Spinal cord (tissue), 10 donors: Measurements from ENCODE around the gene ROR1. TPM values are rescaled to one million over a fixed set of nuclear protein-coding genes. Genes with fewer than 3 reads are reported as not detected.

Source experiments
- DNase-seq, 6 donors: peaks; one replicate each; pipeline versions ENCODE4 v3.0.0 to v3.0.0-alpha.2; 2013 to 2015; ENCODE audit warnings: low spot score in 6 of 6, low read depth in 4 of 6
- H3K27ac ChIP-seq: one replicate; pipeline ENCODE4 v1.5.1; 2013; ENCODE audit warnings: low read depth, low read length, control low read depth
- H3K27me3 ChIP-seq: one replicate; pipeline ENCODE4 v1.6.1; 2013; ENCODE audit warnings: low read length; ENCODE audit not compliant: control insufficient read depth, insufficient read depth
- H3K36me3 ChIP-seq: one replicate; pipeline ENCODE4 v1.6.1; 2013; ENCODE audit warnings: low read length; ENCODE audit not compliant: control insufficient read depth, insufficient read depth
- H3K4me1 ChIP-seq: one replicate; pipeline ENCODE4 v1.6.1; 2013; ENCODE audit warnings: low read length; ENCODE audit not compliant: control insufficient read depth, insufficient read depth
- H3K4me3 ChIP-seq: one replicate; pipeline ENCODE4 v1.5.1; 2013; ENCODE audit warnings: low read depth, low read length, control low read depth
- H3K9me3 ChIP-seq: one replicate; pipeline ENCODE4 v1.6.1; 2013; ENCODE audit warnings: low read length; ENCODE audit not compliant: control insufficient read depth, insufficient read depth
- WGBS: methylation state at CpG from one replicate; pipeline ENCODE4 v1.1.5; 2013; ENCODE audit warnings: missing lambda C conversion rate; ENCODE audit not compliant: insufficient coverage; 5-methylcytosine and 5-hydroxymethylcytosine counted together
- polyA plus RNA-seq, 2 donors: library from polyadenylated mRNA; unstranded; fragments of 120-200 nt; gene quantifications; one replicate each; pipeline ENCODE4 v1.2.1, GENCODE V29; 2013; ENCODE audit not compliant: insufficient read length in 2 of 2
- total RNA-seq, 2 donors: library from RNA; depleted of rRNA in 1 of 2; stranded (reverse); fragments of 120-200 nt in 1 of 2; fragments of >200 nt in 1 of 2; gene quantifications; one replicate each; pipeline versions ENCODE4 v1.2.3 to v1.2.4, GENCODE V29; 2013 to 2014
- donor health status: healthy.

ROR1 gene
- total and polyA plus RNA-seq, 4 donors, result 4.0 to 16.5 (median 7.9) TPM

GRCh38 chr1:64074767-64075166 lies 300.9 kb downstream of the ROR1 start:
- no CpG with 5 or more reads among the region's 4 CpGs for WGBS

DNA sequence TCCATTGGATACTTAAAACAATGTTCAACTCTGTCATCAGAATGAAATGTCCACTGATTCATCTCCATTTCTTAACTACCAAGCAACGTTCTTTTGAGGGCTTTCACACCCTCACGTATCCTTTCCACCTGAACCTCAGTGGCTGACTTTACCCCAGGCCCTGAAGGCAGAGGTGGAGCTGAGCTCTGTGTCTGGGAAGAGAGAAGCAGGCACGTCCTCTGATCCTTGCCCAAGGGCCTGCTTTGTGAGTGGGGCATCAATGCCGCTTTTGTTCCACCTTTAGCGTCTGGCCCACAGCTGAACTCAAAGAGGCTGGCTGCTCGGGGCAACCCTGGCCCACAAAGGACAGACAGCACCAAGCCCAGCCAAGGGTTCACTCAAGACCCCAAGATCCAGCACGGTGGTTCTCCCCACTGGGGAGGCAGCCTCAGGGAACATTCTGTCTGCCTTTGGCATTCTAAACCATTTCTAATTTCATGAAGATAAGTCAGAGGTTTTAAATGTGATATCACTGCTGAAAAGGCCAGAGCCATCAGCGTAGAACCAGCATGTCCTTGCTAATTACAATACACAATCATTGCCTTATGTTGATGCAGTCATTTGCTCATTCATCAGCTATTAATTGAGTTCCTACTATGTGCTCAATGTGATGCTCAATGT lies 303.6 kb downstream of the ROR1 start:
- Histone ChIP-seq H3K36me3 (no peaks in the 10 kb centered on the region), H3K27ac (no peak overlapping the region), H3K4me3 (no peak overlapping the region), H3K9me3 (no peaks in the 10 kb centered on the region), H3K4me1 (peaks cover 5% of the 10 kb centered on the region), H3K27me3 (no peaks in the 10 kb centered on the region)
- peak in 2 of 6 donors; percentile 25 to 27 for DNase-seq
- WGBS, result 49% methylated on average over 4 of the region's 8 CpGs

More at GRCh38 chr1:64074767-64075166, 300.9 kb downstream of the ROR1 start:
- no peak overlapping the region for H3K4me3 ChIP-seq
- DNase-seq, result no peak
- peaks cover 5% of the 10 kb centered on the region for H3K4me1 ChIP-seq
- H3K27ac ChIP-seq, result no peak overlapping the region
- no peaks in the 10 kb centered on the region for H3K9me3 ChIP-seq
- no peaks in the 10 kb centered on the region for H3K27me3 ChIP-seq
- no peaks in the 10 kb centered on the region for H3K36me3 ChIP-seq

DNA sequence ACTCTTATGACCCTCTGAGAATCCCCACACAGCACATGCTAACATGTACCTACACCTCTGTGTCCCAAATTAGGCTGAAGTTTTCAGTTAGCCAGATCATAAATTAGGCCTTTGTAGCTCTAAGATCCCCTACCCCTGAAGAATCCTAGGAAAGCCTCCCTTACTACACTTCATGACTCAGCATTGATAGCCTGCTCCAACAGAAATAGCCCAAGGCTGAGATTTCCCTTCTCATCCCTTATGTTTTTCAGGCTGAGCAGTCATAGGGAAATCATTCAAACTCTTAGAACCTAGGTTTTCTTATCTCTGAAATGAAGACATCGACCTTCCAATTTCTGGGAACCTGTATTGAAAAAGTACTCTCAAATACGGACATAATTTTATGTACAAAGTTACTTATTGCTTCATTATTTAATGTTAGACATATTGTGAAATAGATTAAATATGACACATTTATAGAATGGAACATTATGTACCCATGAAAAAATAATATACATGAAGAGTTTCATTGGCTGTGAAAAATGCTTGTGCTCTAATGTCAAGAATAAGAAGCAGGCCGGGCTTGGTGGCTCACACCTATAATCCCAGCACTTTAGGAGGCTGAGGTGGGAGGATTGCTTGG lies 307.2 kb downstream of the ROR1 start:
- Histone ChIP-seq H3K36me3 (no peaks in the 10 kb centered on the region), H3K4me1 (peaks cover 5% of the 10 kb centered on the region)
- WGBS, result no CpG with 5 or more reads among the region's 3 CpGs

GRCh38 chr1:64082459-64082858 lies 308.6 kb downstream of the ROR1 start:
- Histone ChIP-seq H3K4me3 (no peak overlapping the region), H3K4me1 (peaks cover 1% of the 10 kb centered on the region), H3K9me3 (no peaks in the 10 kb centered on the region), H3K36me3 (no peaks in the 10 kb centered on the region), H3K27me3 (no peaks in the 10 kb centered on the region), H3K27ac (no peak overlapping the region)
- no peak for DNase-seq
- 79% methylated on average over 3 of the region's 3 CpGs for WGBS

More for the DNA sequence above, 307.2 kb downstream of the ROR1 start:
- Histone ChIP-seq H3K4me3 (no peak overlapping the region), H3K27ac (no peak overlapping the region), H3K27me3 (no peaks in the 10 kb centered on the region), H3K9me3 (no peaks in the 10 kb centered on the region)
- DNase-seq, result no peak

GRCh38 chr1:64084451-64084850 lies 310.6 kb downstream of the ROR1 start:
- Histone ChIP-seq H3K27me3 (no peaks in the 10 kb centered on the region), H3K4me3 (no peak overlapping the region), H3K36me3 (no peaks in the 10 kb centered on the region), H3K4me1 (no peaks in the 10 kb centered on the region), H3K9me3 (no peaks in the 10 kb centered on the region), H3K27ac (no peak overlapping the region)
- no CpG with 5 or more reads among the region's 2 CpGs for WGBS
- no peak for DNase-seq

DNA sequence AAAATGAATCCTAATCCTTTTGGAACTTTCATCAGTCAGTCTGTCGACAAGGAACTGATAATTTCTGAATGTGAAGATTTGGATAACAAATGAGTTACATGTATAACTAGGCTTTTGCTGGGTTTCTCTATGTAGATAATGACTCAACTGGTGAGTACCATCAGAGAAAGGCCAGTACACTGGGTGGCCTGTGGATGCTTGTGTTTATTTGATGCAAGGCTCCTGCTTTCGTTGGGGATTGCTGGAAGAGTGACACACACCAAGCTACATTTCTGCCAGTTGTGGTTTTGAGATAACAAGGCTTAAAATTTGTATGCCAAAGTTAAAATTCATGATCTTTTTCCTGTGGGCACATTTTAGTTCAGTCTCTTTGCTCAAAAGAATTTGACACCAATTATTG lies 314.0 kb downstream of the ROR1 start:
- Histone ChIP-seq H3K9me3 (no peaks in the 10 kb centered on the region), H3K4me3 (no peak overlapping the region), H3K4me1 (no peaks in the 10 kb centered on the region), H3K36me3 (no peaks in the 10 kb centered on the region), H3K27me3 (no peaks in the 10 kb centered on the region), H3K27ac (no peak overlapping the region)
- 100% methylated on average over 2 of the region's 2 CpGs for WGBS
- DNase-seq, result no peak

- Histone ChIP-seq H3K27ac (no peak overlapping the region), H3K4me1 (no peaks in the 10 kb centered on the region), H3K9me3 (no peaks in the 10 kb centered on the region), H3K4me3 (no peak overlapping the region), H3K36me3 (no peaks in the 10 kb centered on the region), H3K27me3 (no peaks in the 10 kb centered on the region)
- 100% methylated on average over 2 of the region's 3 CpGs for WGBS
- DNase-seq, result no peak
Observed at GRCh38 chr1:64090436-64090835, 316.6 kb downstream of the ROR1 start.

GRCh38 chr1:64092851-64093371 lies 319.1 kb downstream of the ROR1 start:
- DNase-seq, result no peak
- no peak overlapping the region for H3K27ac ChIP-seq
- H3K4me1 ChIP-seq, result no peaks in the 10 kb centered on the region
- H3K27me3 ChIP-seq, result no peaks in the 10 kb centered on the region
- WGBS, result no CpG with 5 or more reads among the region's 5 CpGs
- no peak overlapping the region for H3K4me3 ChIP-seq
- H3K9me3 ChIP-seq, result no peaks in the 10 kb centered on the region
- no peaks in the 10 kb centered on the region for H3K36me3 ChIP-seq

- H3K4me3 ChIP-seq, result no peak overlapping the region
- no peak overlapping the region for H3K27ac ChIP-seq
- no peaks in the 10 kb centered on the region for H3K4me1 ChIP-seq
- no peaks in the 10 kb centered on the region for H3K36me3 ChIP-seq
- H3K9me3 ChIP-seq, result no peaks in the 10 kb centered on the region
- H3K27me3 ChIP-seq, result no peaks in the 10 kb centered on the region
- DNase-seq, result no peak
Observed at GRCh38 chr1:64093941-64094340, 320.1 kb downstream of the ROR1 start.

DNA sequence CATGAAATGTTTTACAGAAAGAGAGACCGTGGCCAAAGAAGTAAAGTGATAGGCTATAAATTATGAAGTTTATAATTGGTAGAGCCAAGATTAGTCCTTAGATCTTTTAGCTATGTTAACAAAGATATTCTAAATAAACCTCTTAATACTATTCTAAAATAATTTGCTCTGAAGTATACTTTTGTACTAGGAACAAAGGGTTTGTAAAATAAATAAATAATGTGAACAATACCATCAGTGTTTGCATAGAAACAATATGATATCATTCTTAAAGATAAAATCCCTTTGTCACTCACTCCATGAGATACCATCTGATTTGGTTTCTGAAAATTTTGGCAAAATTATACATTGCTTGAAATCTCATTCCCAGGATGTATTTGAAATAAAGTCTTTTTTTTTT lies 322.0 kb downstream of the ROR1 start:
- H3K27ac ChIP-seq, result no peak overlapping the region
- no peak for DNase-seq
- no CpG with 5 or more reads among the region's 1 CpG for WGBS
- H3K4me1 ChIP-seq, result no peaks in the 10 kb centered on the region
- H3K9me3 ChIP-seq, result no peaks in the 10 kb centered on the region
- no peak overlapping the region for H3K4me3 ChIP-seq
- no peaks in the 10 kb centered on the region for H3K27me3 ChIP-seq
- no peaks in the 10 kb centered on the region for H3K36me3 ChIP-seq
